ENCODE measurements around the gene TGFBR2.

The TGFBR2 gene

DNA sequence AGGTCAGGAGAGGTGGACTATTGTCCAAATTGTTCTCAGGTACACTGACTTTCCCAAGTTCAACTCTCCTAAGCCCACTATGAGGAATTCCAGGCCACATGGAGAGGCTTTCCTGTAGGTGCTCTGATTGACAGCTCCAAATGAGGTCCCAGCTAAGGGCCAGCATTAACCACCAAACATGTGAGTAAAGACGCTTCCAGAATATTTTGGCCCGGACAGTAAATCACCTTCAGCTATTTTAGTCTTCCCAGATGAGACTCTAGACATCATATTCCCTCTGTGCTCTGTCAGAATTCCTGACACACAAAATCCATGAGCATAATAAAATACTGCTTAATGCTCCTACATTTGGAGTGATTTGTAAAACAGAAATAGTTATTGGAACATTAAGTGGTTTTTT lies 135.5 kb downstream of the TGFBR2 start:
- Histone ChIP-seq H3K36me3 (replicated peaks; ENCODE audit: low read depth, low read length) (no peaks in the 10 kb centered on the region), H3K27ac (ENCODE audit: low read length) (no peak overlapping the region), H3K4me3 (ENCODE audit: low read length) (no peak overlapping the region), H3K27me3 (ENCODE audit: low read depth, low read length) (no peaks in the 10 kb centered on the region), H3K9ac (ENCODE audit: low read length) (no peak overlapping the region), H3K4me2 (ENCODE audit: low read length) (no peak overlapping the region), H4K20me1 (ENCODE audit: insufficient read depth, low read length) (no peaks in the 10 kb centered on the region), H3K79me2 (ENCODE audit: low read length) (no peaks in the 10 kb centered on the region), H3K4me1 (ENCODE audit: low read length) (no peaks in the 10 kb centered on the region), H2AFZ (ENCODE audit: low read depth, low read length) (no peak overlapping the region), H3K9me3 (ENCODE audit: insufficient read depth, low read length) (no peaks in the 10 kb centered on the region)
- TF ChIP-seq EZH2phosphoT487 (IDR thresholded peaks at IDR 0.05; ENCODE audit: low read depth) = no peak
- TF ChIP-seq, protein P1, sequence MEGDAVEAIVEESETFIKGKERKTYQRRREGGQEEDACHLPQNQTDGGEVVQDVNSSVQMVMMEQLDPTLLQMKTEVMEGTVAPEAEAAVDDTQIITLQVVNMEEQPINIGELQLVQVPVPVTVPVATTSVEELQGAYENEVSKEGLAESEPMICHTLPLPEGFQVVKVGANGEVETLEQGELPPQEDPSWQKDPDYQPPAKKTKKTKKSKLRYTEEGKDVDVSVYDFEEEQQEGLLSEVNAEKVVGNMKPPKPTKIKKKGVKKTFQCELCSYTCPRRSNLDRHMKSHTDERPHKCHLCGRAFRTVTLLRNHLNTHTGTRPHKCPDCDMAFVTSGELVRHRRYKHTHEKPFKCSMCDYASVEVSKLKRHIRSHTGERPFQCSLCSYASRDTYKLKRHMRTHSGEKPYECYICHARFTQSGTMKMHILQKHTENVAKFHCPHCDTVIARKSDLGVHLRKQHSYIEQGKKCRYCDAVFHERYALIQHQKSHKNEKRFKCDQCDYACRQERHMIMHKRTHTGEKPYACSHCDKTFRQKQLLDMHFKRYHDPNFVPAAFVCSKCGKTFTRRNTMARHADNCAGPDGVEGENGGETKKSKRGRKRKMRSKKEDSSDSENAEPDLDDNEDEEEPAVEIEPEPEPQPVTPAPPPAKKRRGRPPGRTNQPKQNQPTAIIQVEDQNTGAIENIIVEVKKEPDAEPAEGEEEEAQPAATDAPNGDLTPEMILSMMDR (IDR thresholded peaks at IDR 0.05; ENCODE audit: low read depth, low read length) = no peak

DNA sequence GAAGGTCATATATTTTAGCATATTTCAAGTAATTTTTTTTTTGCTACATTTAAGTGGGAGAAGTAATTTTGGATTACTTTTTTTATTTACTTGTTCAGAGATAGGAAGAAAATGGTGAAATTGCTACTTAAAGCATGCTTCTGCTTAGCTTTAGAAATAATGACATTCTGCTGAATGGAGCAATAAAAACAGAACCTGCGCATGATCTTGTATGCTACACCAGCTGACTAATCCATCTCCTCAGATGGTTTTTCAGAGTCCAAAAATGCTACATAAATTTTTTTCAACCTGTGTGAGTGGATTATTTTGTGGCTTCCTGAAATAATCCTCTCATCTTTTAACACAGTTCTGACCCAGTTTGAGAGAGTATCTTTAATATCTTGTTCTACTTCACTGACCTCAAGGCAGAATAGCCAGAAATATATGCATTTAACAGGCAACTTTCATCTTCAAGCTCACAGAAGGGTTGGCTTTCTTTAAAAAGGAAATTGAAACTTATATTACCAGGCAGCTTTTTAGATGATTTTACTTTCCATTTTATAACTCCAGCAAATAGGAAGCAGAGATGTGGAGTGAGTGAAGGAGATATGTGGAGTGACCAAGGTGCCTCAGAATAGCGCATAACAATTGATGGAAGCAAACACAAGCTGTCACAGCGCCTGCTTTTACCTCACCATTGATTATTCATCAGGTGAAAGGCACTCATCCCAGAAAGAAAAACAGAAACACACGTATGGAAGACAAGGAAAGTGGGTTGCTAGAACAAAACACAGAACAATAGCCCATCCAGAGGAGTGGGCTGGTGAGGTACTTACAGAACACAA lies 136.6 kb downstream of the TGFBR2 start:
- TF ChIP-seq, protein P1 (IDR thresholded peaks at IDR 0.05; ENCODE audit: low read depth, low read length) = no peak
- no peak for TF ChIP-seq EZH2phosphoT487 (IDR thresholded peaks at IDR 0.05; ENCODE audit: low read depth)
- Histone ChIP-seq H3K9ac (ENCODE audit: low read length) (no peak overlapping the region), H3K4me1 (ENCODE audit: low read length) (no peaks in the 10 kb centered on the region), H4K20me1 (ENCODE audit: insufficient read depth, low read length) (no peaks in the 10 kb centered on the region), H2AFZ (ENCODE audit: low read depth, low read length) (no peak overlapping the region), H3K9me3 (ENCODE audit: insufficient read depth, low read length) (no peaks in the 10 kb centered on the region), H3K79me2 (ENCODE audit: low read length) (no peaks in the 10 kb centered on the region), H3K27ac (ENCODE audit: low read length) (no peak overlapping the region), H3K4me3 (ENCODE audit: low read length) (no peak overlapping the region), H3K4me2 (ENCODE audit: low read length) (no peak overlapping the region), H3K27me3 (ENCODE audit: low read depth, low read length) (no peaks in the 10 kb centered on the region), H3K36me3 (replicated peaks; ENCODE audit: low read depth, low read length) (no peaks in the 10 kb centered on the region)
